ENCODE results near the gene VAMP8.
"Not testable (repeated sequence)": the region's sequence is repeated elsewhere in the genome, so short reads cannot be mapped to it uniquely, and the experiment has no call there.

VAMP8 gene

DNA sequence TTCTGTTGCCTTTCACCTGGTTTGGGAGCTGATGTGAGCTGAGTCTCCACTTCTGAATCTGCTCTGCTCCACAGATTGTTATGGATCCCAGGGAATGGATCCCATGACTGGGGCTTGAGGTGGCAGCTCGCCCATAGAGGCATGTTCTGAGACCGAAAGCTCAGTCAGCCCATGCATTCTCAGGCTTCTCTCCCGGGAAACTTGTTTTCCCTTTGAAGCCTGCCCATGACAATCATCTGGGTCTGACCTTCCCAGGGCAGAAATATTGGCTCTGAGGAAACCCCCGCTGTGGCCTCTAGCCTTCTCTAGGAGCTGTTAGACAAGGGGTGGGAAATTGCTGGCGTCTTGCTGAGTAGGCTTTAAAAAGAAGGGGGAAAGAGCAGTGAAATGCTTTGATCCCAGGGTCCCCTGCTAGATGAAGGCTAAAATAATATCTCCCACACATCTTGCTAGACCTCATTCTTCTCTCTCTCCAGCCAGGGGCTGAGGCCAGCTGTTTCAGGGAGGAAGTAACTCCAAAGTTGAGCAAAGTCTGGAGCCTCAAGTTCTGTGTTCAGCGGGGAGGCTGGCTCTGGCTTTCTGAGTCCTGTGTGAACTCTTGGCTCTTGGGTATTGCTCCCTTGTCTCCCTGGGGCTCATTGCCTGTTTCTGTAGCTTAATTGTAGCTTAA is 2.0 kb downstream of the VAMP8 start:
- H3K4me3 ChIP-seq (ENCODE audit: low read depth, low read length): no peak overlapping the region

DNA sequence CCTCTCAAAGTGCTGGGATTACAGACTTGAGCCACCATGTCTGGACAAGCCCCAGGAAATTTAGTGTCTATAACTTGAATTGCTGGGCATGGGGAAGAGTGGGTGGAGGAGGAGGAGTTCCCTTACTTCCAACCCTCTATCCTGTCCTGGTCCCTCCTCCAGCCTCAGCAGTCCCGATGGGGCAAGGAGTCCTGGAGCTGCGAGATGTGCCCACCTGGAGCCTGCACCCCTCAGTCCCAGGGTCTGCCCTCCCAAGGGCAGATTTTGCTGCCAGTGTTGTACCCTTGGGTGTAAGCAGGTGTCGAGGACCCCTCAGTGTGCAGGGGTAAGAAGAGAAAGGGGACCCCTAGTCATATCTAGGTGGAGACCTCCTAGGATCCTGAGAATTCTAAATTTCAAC is 2.8 kb downstream of the VAMP8 start:
- H3K4me3 ChIP-seq (ENCODE audit: low read depth, low read length): no peak overlapping the region

DNA sequence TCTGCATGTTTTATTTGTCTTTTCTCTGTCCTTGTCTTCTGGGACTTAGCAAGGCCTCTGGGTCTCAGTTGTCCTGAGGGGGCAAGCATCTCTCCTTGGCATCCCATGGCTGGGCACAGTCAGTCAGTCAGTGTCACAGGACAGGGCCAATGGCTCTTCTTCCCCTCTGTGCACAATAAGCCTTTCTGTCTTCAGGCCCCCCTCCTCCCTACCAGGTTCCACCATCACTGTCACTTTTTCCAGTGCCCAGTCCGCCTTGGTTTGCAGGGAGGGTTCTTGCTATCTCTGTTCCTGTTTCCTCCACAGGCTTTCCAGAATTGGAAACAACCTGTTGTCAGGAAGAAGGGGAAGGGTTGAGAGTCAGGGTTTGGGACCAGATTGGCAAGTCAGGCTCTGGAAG is 5.1 kb downstream of the VAMP8 start:
- no peak overlapping the region for H3K4me3 ChIP-seq (ENCODE audit: low read depth, low read length)

DNA sequence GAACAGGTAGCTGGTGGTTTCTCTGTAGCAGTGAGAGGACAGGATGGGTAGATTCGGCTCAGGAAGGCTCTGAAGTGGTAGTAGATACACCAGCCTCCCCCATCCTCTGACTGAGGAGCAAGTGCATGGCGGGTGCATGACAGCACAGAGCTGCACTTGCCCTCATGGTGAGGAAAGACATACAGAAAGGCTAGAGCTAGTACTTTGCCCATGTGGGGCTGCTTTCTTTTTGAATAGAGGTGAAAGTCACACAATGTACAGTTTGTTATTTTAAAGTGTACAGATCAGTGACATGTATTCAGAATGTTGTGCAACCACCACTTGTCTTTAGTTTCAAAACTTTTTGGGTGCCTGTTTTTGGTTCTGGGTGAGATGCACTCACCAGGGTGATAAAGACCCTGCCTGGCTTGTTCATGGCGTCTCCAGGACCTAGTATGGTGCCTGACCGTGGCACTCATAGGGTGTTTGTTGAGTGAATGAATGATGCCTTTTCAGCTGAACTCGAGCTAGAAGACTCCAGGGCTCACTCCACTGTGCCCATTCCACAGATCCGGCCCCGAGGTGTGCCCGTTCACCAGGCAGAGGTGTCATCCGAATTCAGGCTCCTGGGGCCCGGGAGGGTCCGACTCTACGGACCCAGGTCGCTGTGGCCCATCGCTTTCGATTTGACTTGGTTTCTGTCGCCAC is 6.4 kb downstream of the VAMP8 start:
- H3K4me3 ChIP-seq (ENCODE audit: low read depth, low read length): peak overlapping the region; percentile 21

DNA sequence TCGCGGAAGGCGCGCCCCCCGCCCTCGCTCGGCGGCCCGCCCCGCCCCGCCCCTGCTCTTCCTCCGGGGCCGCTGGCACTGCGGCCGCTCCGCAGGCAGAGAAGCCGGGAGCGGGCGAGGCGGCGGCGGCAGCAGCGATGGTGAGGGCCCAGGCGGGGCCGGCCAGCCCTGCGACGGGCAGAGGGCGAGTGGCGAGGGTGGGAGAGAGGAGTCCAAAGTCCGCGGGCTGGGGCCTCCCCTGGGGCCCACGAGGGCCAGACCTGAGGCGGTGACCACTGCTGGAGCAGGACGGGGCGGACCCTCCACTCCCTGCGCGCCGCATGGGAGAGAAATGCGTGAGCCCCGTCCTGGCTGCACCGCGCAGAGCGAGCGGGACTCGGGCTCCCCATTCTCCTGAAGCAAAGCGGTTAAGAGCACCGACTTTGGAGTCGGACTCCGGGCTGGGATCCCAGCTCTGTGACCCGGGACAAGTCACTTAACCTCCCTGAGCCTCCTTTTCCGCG is 7.0 kb downstream of the VAMP8 start, which contains the start of gene VAMP5:
Gene VAMP5, plus strand, starts transcription at position 78 of the 503 bp plus-strand sequence. Its CDS starts 60 bp downstream, at position 138.
- H3K4me3 ChIP-seq (ENCODE audit: low read depth, low read length): peak within 1 kb of the TSS; percentile 29

DNA sequence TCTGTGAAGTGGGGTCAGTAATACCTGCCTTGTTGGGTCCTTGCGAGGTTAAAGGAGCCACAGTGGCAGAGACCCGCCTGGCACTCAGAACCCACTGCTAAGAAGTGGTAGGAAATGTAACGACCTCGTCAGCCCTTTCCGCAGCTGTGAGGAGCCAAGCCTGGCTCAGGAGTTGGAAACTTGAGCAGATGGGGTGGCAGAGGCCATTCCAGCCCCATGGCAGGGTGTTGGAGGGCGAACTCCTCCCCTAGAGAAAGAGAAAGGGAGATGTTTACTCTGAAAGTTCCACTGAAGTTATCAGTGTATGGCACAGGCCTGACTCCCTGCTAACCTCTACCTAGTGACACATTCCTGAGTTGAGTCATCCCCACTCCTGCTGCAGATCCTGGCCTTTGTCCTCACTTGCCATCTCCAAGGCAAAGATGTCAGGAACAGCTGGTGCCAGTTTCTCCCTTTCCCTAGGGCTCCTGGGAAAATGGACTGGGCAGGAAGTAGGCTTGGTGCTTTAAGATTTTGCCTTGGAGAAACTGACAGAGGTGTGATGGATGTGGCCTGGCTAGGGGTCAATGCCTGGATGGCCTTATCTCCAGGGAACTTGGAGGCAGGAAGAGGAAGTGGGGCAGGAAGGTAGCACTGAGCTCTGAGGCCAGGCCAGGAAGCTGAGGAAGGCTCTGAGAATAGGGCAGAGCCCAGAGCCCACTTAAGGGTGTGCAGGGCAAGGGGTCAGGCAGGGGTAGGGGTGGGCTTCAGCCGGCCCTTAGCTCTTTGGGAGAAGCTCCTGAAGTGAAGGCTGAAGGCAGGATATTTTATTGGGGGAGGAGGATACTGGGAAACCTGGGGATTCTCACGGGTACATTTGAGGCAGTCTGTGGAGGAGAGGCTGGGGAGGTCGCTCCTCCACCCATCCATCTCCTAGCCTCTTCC is 7.7 kb downstream of the VAMP8 start:
- H3K4me3 ChIP-seq (ENCODE audit: low read depth, low read length): peak overlapping the region; percentile 29

DNA sequence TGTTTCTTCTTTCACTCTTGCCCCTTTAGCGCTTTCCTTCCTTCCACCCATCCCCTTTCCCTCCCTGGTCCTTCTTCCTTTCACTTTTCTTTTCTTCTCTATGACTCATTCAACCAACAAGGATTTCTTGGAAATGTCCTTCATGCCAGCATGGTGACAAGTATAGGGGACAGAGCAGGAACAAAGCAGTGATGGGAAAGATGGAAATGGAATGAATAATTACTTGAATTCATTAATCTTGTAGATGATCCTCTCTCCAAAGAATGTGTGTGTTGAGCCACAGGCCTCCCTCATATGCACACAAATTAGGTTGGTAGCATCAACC is 8.4 kb downstream of the VAMP8 start:
- H3K4me3 ChIP-seq (ENCODE audit: low read depth, low read length): no peak overlapping the region

DNA sequence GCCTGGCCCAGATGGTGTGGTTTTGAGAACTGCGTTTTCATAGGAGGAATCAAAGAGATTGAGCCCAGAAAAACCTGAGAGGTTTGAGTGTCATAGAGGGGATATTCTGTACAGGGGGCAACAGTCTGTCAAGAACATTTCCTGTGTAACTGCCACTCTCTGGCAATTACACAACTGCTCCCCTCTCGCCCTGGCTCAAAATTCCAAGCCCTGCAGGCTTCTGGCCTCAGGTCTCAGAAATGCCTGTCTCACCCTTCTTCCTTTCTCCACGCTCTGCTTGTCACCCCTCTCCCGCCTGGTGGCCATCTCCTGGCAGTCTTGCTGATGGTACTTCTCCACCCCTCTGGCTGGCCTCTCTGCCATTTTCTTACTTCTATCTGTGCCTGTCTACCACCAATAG is 10.8 kb downstream of the VAMP8 start:
- no peak overlapping the region for H3K4me3 ChIP-seq (ENCODE audit: low read depth, low read length)

DNA sequence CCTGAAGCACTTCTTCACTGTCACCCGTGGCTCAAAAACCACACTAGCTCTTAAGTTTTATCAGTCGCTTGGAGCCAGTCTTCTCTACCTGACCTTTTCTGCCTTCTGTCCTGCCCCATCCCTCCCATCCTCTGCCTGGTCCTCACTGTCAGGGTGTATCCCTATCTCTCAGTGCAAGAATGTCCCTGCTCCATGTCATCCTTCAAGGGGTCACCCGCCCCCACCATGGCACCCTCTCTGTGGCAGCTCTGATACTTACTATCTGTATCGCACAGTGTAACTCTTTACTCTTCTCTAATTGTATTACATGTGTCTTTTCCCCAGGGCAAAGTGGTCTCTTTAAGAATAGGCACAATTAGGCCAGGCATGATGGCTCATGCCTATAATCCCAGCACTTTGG is 11.3 kb downstream of the VAMP8 start:
- H3K4me3 ChIP-seq (ENCODE audit: low read depth, low read length): no peak overlapping the region

DNA sequence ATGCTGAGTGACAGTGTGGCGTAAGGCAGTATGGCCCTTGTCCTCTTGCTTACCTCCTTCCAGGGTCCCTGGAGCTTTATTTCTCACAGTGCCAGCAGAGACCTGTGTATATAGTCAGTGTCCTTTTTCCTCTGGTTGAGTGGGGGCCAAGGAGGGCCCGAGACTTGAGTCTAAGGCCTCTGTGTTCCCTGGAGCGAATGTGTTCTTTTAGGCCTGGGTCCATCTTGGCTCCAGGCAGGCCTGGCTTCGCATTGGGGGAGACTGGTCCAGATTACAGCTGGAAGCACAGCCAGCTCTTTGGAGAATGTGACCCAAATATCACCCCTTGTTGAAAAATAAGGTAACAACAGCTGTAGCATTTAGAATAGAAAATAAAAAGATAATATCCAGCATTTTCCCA is 11.8 kb downstream of the VAMP8 start:
- H3K4me3 ChIP-seq (ENCODE audit: low read depth, low read length): no peak overlapping the region

DNA sequence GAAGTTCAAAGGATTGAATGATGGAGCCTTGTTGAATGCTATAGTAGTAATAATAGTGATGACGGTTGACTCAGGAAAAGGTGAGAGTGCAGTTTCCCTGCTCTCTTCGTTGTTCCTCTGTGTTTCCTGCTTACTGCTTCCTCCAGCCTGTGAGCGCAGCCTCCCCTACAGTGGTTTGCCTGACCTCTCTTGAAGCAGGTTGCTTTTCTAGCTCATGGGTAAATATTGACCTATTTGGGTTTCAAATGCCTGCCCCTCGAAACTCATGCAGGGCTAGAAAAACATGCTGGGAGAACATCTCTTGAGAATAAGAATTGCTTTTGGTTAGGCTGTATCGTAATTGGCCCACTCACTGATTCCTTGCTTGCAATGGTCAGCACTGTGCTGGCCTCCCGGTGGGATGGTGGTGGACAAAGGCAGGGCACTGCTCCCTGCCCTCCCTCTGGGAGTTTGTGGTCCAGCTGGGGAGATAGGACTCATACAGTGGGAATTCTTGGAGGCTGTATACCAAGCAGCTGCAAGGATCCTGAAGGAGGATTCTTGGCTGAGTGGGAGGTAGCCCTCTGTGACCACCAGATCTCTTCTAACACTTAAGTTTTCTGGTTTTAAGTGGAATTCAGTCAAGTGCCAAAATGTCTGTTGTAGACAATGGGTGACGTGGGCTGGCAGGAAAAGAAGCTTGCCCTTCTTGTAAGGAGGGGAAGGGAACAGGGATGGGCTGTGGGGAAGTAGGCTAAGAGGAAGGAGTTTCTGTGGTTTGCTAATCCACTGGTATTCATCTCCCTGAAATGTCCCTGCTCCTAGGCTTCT is 12.8 kb downstream of the VAMP8 start:
- no peak overlapping the region for H3K4me3 ChIP-seq (ENCODE audit: low read depth, low read length)

DNA sequence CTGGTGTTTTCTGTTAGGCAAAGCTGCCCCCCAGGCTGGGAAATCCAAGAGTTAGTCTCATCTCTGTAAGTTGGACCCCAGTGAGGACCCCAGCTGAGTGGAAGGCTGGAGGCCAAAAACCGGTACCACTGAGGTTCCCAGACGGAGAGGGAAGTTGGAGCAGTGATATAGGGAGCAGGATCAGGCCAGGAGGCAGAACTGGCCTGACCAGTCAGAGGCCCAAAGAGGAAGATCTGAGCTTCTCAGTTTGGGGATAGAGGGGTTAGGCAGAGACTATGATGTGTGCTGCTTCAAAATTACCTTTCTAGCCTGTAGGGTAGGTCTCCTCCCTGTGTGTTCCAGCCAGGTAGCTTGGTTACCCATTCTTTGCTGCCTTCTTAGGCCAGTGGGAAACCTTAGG is 13.6 kb downstream of the VAMP8 start:
- H3K4me3 ChIP-seq (ENCODE audit: low read depth, low read length): no peak overlapping the region

DNA sequence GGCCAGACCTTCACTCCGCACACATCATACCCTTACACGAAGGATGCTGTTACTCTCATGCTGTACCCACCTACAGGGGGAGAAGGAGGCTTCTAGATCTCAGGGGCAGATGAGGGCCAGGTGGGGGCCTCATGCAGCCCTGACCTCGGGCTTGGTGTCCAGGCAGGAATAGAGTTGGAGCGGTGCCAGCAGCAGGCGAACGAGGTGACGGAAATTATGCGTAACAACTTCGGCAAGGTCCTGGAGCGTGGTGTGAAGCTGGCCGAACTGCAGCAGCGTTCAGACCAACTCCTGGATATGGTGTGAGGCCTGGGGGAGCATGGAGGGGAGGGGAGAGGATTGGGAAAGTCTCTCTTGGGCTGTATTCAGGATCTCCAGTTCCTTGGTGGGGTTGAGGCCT is 14.2 kb downstream of the VAMP8 start:
- H3K4me3 ChIP-seq (ENCODE audit: low read depth, low read length): no peak overlapping the region

DNA sequence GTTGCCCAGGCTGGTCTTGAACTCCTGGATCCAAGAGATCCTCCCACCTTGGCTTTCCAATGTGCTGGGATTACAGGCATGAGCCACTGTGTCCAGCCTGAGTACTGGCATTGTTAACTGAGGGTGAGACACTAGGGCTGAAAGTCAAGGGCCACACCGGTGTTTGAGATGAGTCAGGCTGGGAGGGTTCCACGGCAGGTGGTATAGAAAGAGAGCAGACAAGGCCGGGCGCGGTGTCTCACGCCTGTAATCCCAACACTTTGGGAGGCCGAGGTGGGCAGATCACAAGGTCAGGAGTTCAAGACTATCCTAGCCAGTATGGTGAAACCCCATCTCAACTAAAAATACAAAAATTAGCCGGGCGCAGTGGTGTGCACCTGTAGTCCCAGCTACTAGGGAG is 14.9 kb downstream of the VAMP8 start:
- H3K4me3 ChIP-seq (ENCODE audit: low read depth, low read length): not testable (repeated sequence)

DNA sequence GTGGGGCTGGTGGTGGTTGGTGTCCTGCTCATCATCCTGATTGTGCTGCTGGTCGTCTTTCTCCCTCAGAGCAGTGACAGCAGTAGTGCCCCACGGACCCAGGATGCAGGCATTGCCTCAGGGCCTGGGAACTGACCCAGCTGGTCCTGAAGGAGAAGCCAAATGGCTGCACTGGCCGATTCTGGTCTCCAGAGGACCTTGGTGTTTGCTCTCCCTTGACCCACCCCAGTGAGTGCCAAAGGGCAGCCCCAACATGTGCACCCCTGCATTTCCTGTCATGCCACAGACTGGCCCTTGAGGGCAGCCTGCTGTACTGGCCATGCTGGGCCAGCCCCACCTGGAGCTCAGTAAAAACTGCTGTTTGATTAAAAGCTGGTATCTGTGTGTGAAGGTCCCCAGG is 15.6 kb downstream of the VAMP8 start:
- H3K4me3 ChIP-seq (ENCODE audit: low read depth, low read length): no peak overlapping the region

DNA sequence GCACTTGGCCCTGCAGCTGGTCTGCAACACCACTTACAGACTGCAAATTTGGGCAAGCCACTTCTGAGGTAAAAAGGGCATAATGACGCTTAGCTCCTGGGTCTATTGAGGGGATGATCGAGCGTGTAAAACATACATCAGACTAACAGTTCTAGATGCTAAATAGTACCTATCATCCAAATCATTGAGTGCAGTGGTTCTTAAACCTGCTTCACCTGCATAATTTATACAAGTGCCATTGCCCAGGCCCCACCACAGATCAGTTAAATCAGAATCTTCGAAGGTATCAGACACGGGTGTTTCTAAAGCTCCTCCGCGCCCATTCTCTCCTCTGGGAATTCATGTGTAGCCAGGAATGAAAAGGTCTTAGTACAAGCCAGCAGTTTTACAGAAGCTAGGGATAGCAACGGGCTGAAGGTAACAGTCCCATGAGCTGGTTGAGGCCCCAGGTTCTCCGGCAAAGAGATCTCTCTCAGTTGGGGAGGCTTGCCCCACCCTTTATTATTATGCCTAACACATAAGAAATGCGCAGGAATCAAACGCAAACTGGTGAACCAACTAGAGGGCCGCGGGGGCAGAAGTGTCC is 17.4 kb downstream of the VAMP8 start:
- peak overlapping the region; percentile 98 for H3K4me3 ChIP-seq (ENCODE audit: low read depth, low read length)

DNA sequence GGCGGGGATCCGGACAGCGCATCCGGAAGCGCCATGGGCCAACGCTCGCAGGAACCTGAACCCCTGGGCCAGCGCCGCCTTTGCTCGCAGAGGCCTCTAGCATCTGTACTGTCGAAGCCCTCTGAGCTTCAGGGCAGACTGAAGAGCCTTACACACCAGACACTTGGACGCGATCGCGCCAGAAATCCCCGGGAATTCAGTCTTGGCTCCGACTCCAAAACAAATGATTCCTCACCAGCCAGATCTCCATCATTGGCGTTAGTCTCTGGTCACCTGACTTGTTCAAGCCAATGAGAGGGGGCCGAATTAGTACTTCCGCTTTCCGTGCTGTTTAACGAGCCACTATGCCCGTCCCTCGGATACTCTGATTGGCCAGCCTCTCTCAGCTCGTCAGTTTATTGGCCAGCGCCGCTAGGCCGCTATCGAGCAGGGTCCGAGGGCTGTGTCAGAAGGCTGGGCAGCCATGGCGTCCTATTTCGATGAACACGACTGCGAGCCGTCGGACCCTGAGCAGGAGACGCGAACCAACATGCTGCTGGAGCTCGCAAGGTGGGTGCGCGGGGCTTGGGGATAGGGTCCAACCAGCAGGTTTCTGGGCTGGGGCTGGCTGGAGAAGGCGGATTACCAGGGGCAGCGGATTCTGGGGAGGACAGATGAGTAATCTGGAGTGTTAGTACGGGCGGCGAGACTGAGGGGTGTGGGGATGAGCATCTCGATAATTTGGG is 18.1 kb downstream of the VAMP8 start, which contains the start of gene RNF181:
Gene RNF181, plus strand, starts transcription at position 445 of the 725 bp plus-strand sequence. Its CDS starts 19 bp downstream, at position 464.
- peak within 1 kb of the TSS; percentile 98 for H3K4me3 ChIP-seq (ENCODE audit: low read depth, low read length)

DNA sequence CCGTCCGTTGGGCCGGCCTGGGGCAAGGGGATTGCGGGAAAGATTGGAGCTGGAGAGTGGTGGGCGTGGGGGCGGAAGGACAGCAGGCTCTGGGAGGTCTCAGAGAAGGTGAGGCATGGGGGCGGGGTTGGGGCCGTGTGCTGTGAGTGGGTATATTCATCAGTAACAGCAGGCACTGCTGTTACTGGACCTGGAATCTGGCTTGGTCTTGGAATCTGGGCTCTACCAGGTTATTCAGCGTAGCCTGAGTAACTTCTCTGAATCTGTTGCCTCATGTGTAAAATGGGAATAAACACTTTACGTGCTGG is 18.6 kb downstream of the VAMP8 start:
- peak overlapping the region; percentile 98 for H3K4me3 ChIP-seq (ENCODE audit: low read depth, low read length)

DNA sequence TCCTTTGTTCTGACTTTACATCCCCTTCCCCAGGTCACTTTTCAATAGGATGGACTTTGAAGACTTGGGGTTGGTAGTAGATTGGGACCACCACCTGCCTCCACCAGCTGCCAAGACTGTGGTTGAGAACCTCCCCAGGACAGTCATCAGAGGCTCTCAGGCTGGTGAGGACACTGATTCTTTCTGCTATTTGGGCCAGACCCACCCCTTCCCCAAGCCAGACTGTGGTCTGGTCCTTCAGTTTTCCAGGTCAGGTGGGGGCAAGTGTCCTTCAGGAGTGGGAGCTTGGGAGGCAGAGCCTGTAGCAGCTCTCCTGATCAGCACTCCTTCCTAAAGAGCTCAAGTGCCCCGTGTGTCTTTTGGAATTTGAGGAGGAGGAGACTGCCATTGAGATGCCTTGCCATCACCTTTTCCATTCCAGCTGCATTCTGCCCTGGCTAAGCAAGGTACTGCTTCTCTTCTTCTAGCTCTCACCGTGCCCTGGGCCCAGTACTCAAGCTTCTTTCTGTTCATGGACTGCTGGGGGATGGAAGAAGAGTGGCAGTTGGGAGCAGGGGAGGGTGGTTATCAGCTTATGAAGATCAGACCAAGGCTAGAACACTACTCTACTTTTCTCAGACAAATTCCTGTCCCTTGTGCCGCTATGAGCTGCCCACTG is 19.2 kb downstream of the VAMP8 start:
- no peak overlapping the region for H3K4me3 ChIP-seq (ENCODE audit: low read depth, low read length)
